Peyer's patch (tissue), 4 donors: ENCODE results near the gene SLC16A14. TPM values are rescaled to one million over a fixed set of nuclear protein-coding genes. Genes with fewer than 3 reads are reported as not detected.

Experiments used
- DNase-seq, 3 donors: peaks; one replicate each; pipeline ENCODE4 v3.0.0-alpha.2; 2017 to 2019
- H3K27ac ChIP-seq, 4 donors: fragments of 200-600 bp; sonication (generic); one replicate each; pipeline ENCODE4 v1.5.1; 2016 to 2019
- H3K27me3 ChIP-seq, 2 donors: fragments of 200-600 bp; sonication (generic); one replicate each; pipeline ENCODE4 v1.5.1; 2019
- H3K36me3 ChIP-seq, 3 donors: fragments of 200-600 bp; sonication (generic); one replicate each; pipeline ENCODE4 v1.5.1; 2016 to 2019
- H3K4me1 ChIP-seq, 4 donors: fragments of 200-600 bp; sonication (generic); one replicate each; pipeline ENCODE4 v1.5.1; 2016 to 2019
- H3K4me3 ChIP-seq, 4 donors: fragments of 200-600 bp; sonication (generic); 1 replicate in 3 of 4; 2 replicates in 1 of 4; pipeline ENCODE4 v1.5.1; 2016 to 2019; ENCODE audit warnings: mild to moderate bottlenecking in 1 of 4
- H3K9me3 ChIP-seq, 4 donors: fragments of 200-600 bp; sonication (generic); one replicate each; pipeline ENCODE4 v1.5.1; 2016 to 2019; ENCODE audit warnings: mild to moderate bottlenecking in 1 of 4
- CTCF ChIP-seq, 6 experiments: fragments of 450-650 bp in 4 of 6; fragments of 200-600 bp in 2 of 6; sonication (generic) in 1 of 6; IDR thresholded peaks; one replicate each; pipeline ENCODE4 v1.5.1; 2017 to 2019; ENCODE audit warnings: antibody characterized with exemption in 6 of 6, mild to moderate bottlenecking in 3 of 6, moderate library complexity in 1 of 6
- POLR2A ChIP-seq, 2 donors: fragments of 450-650 bp; IDR thresholded peaks; one replicate each; pipeline ENCODE4 v1.5.1; 2017; ENCODE audit warnings: antibody characterized with exemption in 2 of 2, mild to moderate bottlenecking in 2 of 2, moderate library complexity in 2 of 2
- total RNA-seq, 4 donors: library from RNA; depleted of rRNA; stranded (reverse); fragments of >200 nt; gene quantifications; one replicate each; pipeline ENCODE4 v1.1.0, GENCODE V29; 2016

The SLC16A14 gene
- total RNA-seq, 4 donors from 2014 or later = 0.47 to 3.3 (median 0.80) TPM; not detected in 1

- H3K4me3 ChIP-seq = no peak overlapping the region
- no peaks in the 10 kb centered on the region for H3K4me1 ChIP-seq
- H3K27ac ChIP-seq = no peak overlapping the region
- TF ChIP-seq CTCF (IDR thresholded peaks at IDR 0.05) (no peak), POLR2A (IDR thresholded peaks at IDR 0.05) (no peak)
- no peaks in the 10 kb centered on the region for H3K36me3 ChIP-seq
- H3K27me3 ChIP-seq = no peaks in the 10 kb centered on the region
- no peak for DNase-seq
- H3K9me3 ChIP-seq = no peaks in the 10 kb centered on the region
Observed at GRCh38 chr2:230023313-230023712, 45.4 kb downstream of the SLC16A14 start.

GRCh38 chr2:230019742-230020141, 49.0 kb downstream of the SLC16A14 start:
- Histone ChIP-seq H3K4me3 (no peak overlapping the region), H3K27me3 (no peaks in the 10 kb centered on the region), H3K36me3 (no peaks in the 10 kb centered on the region), H3K4me1 (no peaks in the 10 kb centered on the region), H3K27ac (no peak overlapping the region), H3K9me3 (no peaks in the 10 kb centered on the region)
- TF ChIP-seq CTCF (IDR thresholded peaks at IDR 0.05) (no peak), POLR2A (IDR thresholded peaks at IDR 0.05) (no peak)
- DNase-seq = no peak

GRCh38 chr2:230018153-230018552, 50.6 kb downstream of the SLC16A14 start:
- Histone ChIP-seq H3K36me3 (no peaks in the 10 kb centered on the region), H3K4me3 (no peak overlapping the region), H3K4me1 (no peaks in the 10 kb centered on the region), H3K27me3 (no peaks in the 10 kb centered on the region), H3K27ac (no peak overlapping the region), H3K9me3 (no peaks in the 10 kb centered on the region)
- no peak for TF ChIP-seq CTCF (IDR thresholded peaks at IDR 0.05)
- no peak for TF ChIP-seq POLR2A (IDR thresholded peaks at IDR 0.05)
- no peak for DNase-seq

GRCh38 chr2:230016844-230017243, 51.9 kb downstream of the SLC16A14 start:
- no peaks in the 10 kb centered on the region for H3K9me3 ChIP-seq
- H3K4me1 ChIP-seq = no peaks in the 10 kb centered on the region
- no peak overlapping the region for H3K4me3 ChIP-seq
- no peaks in the 10 kb centered on the region for H3K36me3 ChIP-seq
- no peak for DNase-seq
- H3K27me3 ChIP-seq = no peaks in the 10 kb centered on the region
- TF ChIP-seq CTCF (IDR thresholded peaks at IDR 0.05) = no peak
- TF ChIP-seq POLR2A (IDR thresholded peaks at IDR 0.05) = no peak
- no peak overlapping the region for H3K27ac ChIP-seq

- Histone ChIP-seq H3K27me3 (no peaks in the 10 kb centered on the region), H3K27ac (no peak overlapping the region), H3K36me3 (no peaks in the 10 kb centered on the region), H3K4me3 (no peak overlapping the region), H3K4me1 (no peaks in the 10 kb centered on the region), H3K9me3 (no peaks in the 10 kb centered on the region)
- no peak for DNase-seq
- TF ChIP-seq POLR2A (IDR thresholded peaks at IDR 0.05) = no peak
- TF ChIP-seq CTCF (IDR thresholded peaks at IDR 0.05) = no peak
Observed at GRCh38 chr2:230012267-230012884, 56.3 kb downstream of the SLC16A14 start.

GRCh38 chr2:230011617-230012016, 57.1 kb downstream of the SLC16A14 start:
- no peak for DNase-seq
- TF ChIP-seq CTCF (IDR thresholded peaks at IDR 0.05) (no peak), POLR2A (IDR thresholded peaks at IDR 0.05) (no peak)

More at GRCh38 chr2:230011617-230012016, 57.1 kb downstream of the SLC16A14 start:
- no peaks in the 10 kb centered on the region for H3K4me1 ChIP-seq
- no peaks in the 10 kb centered on the region for H3K9me3 ChIP-seq
- H3K4me3 ChIP-seq = no peak overlapping the region
- no peaks in the 10 kb centered on the region for H3K27me3 ChIP-seq
- no peaks in the 10 kb centered on the region for H3K36me3 ChIP-seq
- H3K27ac ChIP-seq = no peak overlapping the region
